Activated CD8-positive, alpha-beta T cell treated with anti-CD3 and anti-CD28 coated beads for 36 hours (primary cell): ENCODE data around the gene S1PR2. TPM values are rescaled to one million over a fixed set of nuclear protein-coding genes. Genes with fewer than 3 reads are reported as not detected.
A peak's percentile ranks its signal among the peaks of the same experiment; 100 is the strongest.

Source experiments
- ATAC-seq: fragments of 200-7000 bp; cut with Tn5 transposase; one replicate; pipeline ENCODE4 v1.10.0; 2021; ENCODE audit warnings: mild to moderate bottlenecking, moderate library complexity
- CTCF ChIA-PET: fragments of 350-600 bp; sonication (Branson Sonifier 250); formaldehyde crosslinking; loops from one replicate; lab custom pipeline; 2021; ENCODE audit warnings: antibody characterized with exemption; lab: Charles Lee
- POLR2A ChIA-PET: fragments of 350-600 bp; sonication (Branson Sonifier 250); formaldehyde crosslinking; loops from one replicate; lab custom pipeline; 2021; ENCODE audit warnings: antibody characterized with exemption; lab: Charles Lee
- DNase-seq: peaks from one replicate; pipeline ENCODE4 v3.0.0-alpha.2; 2020
- H3K27ac Mint-ChIP-seq: one replicate; pipeline ENCODE4 v1.8.0; 2021; ENCODE audit warnings: mild to moderate bottlenecking, mixed read lengths
- H3K27me3 Mint-ChIP-seq: one replicate; pipeline ENCODE4 v1.8.0; 2021; ENCODE audit warnings: mixed read lengths
- H3K36me3 Mint-ChIP-seq: one replicate; pipeline ENCODE4 v1.8.0; 2021; ENCODE audit warnings: low read depth, mixed read lengths
- H3K4me1 Mint-ChIP-seq: one replicate; pipeline ENCODE4 v1.8.0; 2021; ENCODE audit warnings: low read depth, mixed read lengths
- H3K4me3 Mint-ChIP-seq: one replicate; pipeline ENCODE4 v1.8.0; 2021; ENCODE audit warnings: mild to moderate bottlenecking, moderate library complexity, mixed read lengths
- H3K9me3 Mint-ChIP-seq: one replicate; pipeline ENCODE4 v1.8.0; 2021; ENCODE audit warnings: mixed read lengths
- intact Hi-C: fragments of 100-400 bp; cut with micrococcal nuclease; formaldehyde crosslinking; loops from one replicate; pipeline ENCODE4 v1.10.0; 2022
- total RNA-seq, 2 experiments: library from RNA; stranded (reverse); gene quantifications; one replicate each; pipeline ENCODE4 v1.2.3, GENCODE V29; 2021
- TF ChIP-seq, protein P1 (sequence below): fragments of 200-600 bp; IDR thresholded peaks from one replicate; pipeline ENCODE4 v1.8.0; 2022; ENCODE audit warnings: antibody characterized with exemption, mild to moderate bottlenecking

S1PR2 gene
- total RNA-seq, 2 experiments from 2014 or later, result 6.3 to 6.6 TPM

DNA sequence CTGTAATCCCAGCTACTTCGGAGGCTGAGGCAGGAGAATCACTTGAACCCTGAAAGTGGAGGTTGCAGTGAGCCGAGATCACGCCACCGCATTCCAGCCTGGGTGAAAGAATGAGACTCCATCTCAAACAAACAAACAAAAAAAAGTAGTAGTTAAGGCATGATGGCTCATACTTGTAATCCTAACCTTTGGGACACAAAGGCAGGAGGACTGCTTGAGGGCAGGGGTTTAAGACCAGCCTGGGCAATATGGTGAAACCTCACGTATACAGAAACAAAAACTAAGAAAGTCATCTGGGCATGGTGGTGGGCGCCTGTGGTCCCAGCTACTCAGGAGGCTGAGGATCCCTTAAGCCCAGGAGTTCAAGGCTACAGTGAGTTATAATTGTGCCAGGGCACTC lies 38.2 kb downstream of the S1PR2 start:
- Mint-ChIP-seq H3K4me3 (peak overlapping the region; percentile 94), H3K9me3 (no peaks in the 10 kb centered on the region), H3K36me3 (peaks cover 42% of the 10 kb centered on the region), H3K27me3 (no peaks in the 10 kb centered on the region), H3K4me1 (peaks cover 45% of the 10 kb centered on the region), H3K27ac (peak overlapping the region; percentile 97)
- POLR2A ChIA-PET, result interaction anchor here (0.6 to 3.7 kb wide), 8 partner anchors 9 to 88 kb away, joined by 3 to 23 read pairs (median 6); partner anchors contain the start of genes ANGPTL6, ICAM1 and PPAN
- intact Hi-C loops, result no loop called here
- no peak for ATAC-seq
- CTCF ChIA-PET, result interaction anchor here (1.7 to 4.7 kb wide), 2 partner anchors 32 to 57 kb away, joined by 3 to 24 read pairs; no protein-coding TSS in a partner anchor
- TF ChIP-seq, protein P1, sequence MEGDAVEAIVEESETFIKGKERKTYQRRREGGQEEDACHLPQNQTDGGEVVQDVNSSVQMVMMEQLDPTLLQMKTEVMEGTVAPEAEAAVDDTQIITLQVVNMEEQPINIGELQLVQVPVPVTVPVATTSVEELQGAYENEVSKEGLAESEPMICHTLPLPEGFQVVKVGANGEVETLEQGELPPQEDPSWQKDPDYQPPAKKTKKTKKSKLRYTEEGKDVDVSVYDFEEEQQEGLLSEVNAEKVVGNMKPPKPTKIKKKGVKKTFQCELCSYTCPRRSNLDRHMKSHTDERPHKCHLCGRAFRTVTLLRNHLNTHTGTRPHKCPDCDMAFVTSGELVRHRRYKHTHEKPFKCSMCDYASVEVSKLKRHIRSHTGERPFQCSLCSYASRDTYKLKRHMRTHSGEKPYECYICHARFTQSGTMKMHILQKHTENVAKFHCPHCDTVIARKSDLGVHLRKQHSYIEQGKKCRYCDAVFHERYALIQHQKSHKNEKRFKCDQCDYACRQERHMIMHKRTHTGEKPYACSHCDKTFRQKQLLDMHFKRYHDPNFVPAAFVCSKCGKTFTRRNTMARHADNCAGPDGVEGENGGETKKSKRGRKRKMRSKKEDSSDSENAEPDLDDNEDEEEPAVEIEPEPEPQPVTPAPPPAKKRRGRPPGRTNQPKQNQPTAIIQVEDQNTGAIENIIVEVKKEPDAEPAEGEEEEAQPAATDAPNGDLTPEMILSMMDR, result no peak
- peak; percentile 30 for DNase-seq

DNA sequence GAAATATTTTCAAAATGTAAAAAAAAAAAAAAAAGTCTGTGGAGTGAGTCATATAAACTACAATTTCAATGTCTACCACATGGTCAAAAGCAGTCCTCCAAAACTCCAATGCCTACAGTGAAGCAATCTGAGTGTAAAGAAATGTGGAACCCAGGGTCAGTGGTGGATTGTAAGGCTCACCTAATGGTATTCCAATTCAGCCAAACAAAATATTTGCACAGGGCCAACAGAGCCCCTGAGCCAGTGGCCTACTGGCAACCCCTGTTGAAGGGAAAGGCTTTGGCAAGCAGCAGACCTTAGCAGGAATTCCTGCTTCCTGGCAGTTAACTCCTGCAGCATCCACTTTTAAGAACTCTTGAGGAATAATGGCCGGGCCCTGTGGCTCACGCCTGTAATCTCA lies 39.8 kb downstream of the S1PR2 start:
- ChIA-PET POLR2A (interaction anchor here (1.1 kb wide), 2 partner anchors 15 to 47 kb away, joined by 3 read pairs; no protein-coding TSS in a partner anchor), CTCF (interaction anchor here (1.1 to 4.7 kb wide), 3 partner anchors 58 to 68 kb away, joined by 3 to 24 read pairs (median 14); no protein-coding TSS in a partner anchor)
- Mint-ChIP-seq H3K4me1 (peaks cover 46% of the 10 kb centered on the region), H3K4me3 (no peak overlapping the region), H3K27me3 (no peaks in the 10 kb centered on the region), H3K9me3 (no peaks in the 10 kb centered on the region), H3K36me3 (peaks cover 47% of the 10 kb centered on the region), H3K27ac (no peak overlapping the region)
- intact Hi-C loops, result no loop called here
- TF ChIP-seq, protein P1, result no peak
- ATAC-seq, result no peak
- DNase-seq, result no peak

DNA sequence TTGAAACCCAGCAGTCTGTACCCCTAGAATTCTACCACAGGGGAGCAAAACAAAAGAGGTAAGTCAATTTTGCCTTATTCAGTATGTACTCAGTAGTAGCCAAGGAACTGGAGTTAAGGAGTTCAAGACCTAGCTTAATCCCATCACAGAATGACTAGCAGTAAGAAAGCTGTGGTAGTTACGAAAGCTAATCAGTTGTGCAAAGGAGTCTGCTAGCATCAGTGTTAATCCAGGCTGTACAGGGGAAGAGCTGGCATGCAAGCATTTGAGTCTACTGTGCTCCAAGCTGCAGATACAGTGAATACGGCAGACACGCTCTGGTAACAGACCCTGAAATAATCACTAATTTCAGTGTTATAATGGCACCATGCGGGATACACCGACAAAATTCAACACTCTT lies 41.1 kb downstream of the S1PR2 start:
- POLR2A ChIA-PET, result interaction anchor here (0.6 to 1.5 kb wide), 9 partner anchors 9 to 53 kb away, joined by 3 to 8 read pairs (median 3); no protein-coding TSS in a partner anchor
- no peaks in the 10 kb centered on the region for H3K27me3 Mint-ChIP-seq
- H3K36me3 Mint-ChIP-seq, result peaks cover 54% of the 10 kb centered on the region
- CTCF ChIA-PET, result interaction anchor here (2.2 kb wide), 1 partner anchor 60 kb away, joined by 14 read pairs; no protein-coding TSS in a partner anchor
- H3K9me3 Mint-ChIP-seq, result no peaks in the 10 kb centered on the region
- TF ChIP-seq, protein P1, result no peak
- DNase-seq (no peak), ATAC-seq (no peak)
- H3K27ac Mint-ChIP-seq, result peak overlapping the region; percentile 75
- no peak overlapping the region for H3K4me3 Mint-ChIP-seq
- intact Hi-C loops, result no loop called here
- H3K4me1 Mint-ChIP-seq, result peaks cover 40% of the 10 kb centered on the region

DNA sequence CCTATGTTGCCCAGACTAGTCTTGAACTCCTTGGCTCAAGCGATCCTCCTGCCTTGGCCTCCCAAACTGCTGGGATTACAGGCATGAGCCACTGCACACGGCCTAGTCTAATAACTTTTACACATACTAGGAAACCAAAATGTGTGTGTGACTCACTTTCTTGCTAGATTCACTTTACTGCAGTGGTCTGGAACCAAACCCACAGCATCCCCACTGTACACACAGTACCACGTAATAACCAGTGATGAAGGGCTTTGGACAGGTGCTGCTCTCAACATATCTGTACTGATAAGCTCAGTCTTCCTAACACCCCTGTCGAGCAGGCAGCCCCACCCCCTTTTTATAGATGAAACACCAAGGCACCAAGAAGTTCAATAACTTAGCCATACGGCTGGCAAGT lies 41.5 kb downstream of the S1PR2 start:
- POLR2A ChIA-PET, result interaction anchor here (0.9 to 1.5 kb wide), 8 partner anchors 9 to 53 kb away, joined by 3 to 8 read pairs (median 4); no protein-coding TSS in a partner anchor
- H3K4me3 Mint-ChIP-seq, result no peak overlapping the region
- CTCF ChIA-PET, result interaction anchor here (2.2 kb wide), 1 partner anchor 61 kb away, joined by 14 read pairs; no protein-coding TSS in a partner anchor
- peak; percentile 42 for ATAC-seq
- H3K27me3 Mint-ChIP-seq, result no peaks in the 10 kb centered on the region
- TF ChIP-seq, protein P1, result no peak
- peaks cover 43% of the 10 kb centered on the region for H3K4me1 Mint-ChIP-seq
- peaks cover 54% of the 10 kb centered on the region for H3K36me3 Mint-ChIP-seq
- intact Hi-C loops, result no loop called here
- DNase-seq, result peak; percentile 76
- no peaks in the 10 kb centered on the region for H3K9me3 Mint-ChIP-seq
- peak overlapping the region; percentile 75 for H3K27ac Mint-ChIP-seq

DNA sequence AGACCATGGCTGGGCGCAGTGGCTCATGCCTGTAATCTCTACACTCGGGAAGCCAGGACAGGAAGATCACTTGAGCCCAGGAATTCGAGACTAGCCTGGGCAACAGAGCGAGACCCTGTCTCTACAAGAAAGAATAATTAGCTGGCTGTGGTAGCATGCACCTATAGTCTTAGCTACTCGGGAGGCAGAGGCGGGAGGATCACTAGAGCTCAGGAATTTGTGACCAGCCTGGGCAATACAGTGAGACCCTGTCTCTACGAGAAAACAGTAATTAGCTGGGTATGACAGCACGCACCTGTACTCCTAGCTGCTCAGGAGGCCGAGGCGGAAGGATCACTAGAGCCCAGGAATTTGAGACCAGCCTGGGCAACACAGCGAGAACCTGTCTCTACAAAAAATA lies 43.8 kb downstream of the S1PR2 start:
- DNase-seq (no peak), ATAC-seq (no peak)
- H3K27me3 Mint-ChIP-seq, result no peaks in the 10 kb centered on the region
- H3K9me3 Mint-ChIP-seq, result no peaks in the 10 kb centered on the region
- POLR2A ChIA-PET, result interaction anchor here (0.6 to 1.7 kb wide), 5 partner anchors 10 to 63 kb away, joined by 3 to 7 read pairs (median 3); no protein-coding TSS in a partner anchor
- peaks cover 39% of the 10 kb centered on the region for H3K4me1 Mint-ChIP-seq
- H3K4me3 Mint-ChIP-seq, result no peak overlapping the region
- intact Hi-C loops, result no loop called here
- peak overlapping the region; percentile 4 for H3K27ac Mint-ChIP-seq
- peaks cover 43% of the 10 kb centered on the region for H3K36me3 Mint-ChIP-seq
- TF ChIP-seq, protein P1, result no peak
- CTCF ChIA-PET, result interaction anchor here (1.3 to 2.3 kb wide), 3 partner anchors 44 to 201 kb away, joined by 3 to 22 read pairs (median 4); no protein-coding TSS in a partner anchor
